Measurements from ENCODE around the gene AK5.

Gene AK5

DNA sequence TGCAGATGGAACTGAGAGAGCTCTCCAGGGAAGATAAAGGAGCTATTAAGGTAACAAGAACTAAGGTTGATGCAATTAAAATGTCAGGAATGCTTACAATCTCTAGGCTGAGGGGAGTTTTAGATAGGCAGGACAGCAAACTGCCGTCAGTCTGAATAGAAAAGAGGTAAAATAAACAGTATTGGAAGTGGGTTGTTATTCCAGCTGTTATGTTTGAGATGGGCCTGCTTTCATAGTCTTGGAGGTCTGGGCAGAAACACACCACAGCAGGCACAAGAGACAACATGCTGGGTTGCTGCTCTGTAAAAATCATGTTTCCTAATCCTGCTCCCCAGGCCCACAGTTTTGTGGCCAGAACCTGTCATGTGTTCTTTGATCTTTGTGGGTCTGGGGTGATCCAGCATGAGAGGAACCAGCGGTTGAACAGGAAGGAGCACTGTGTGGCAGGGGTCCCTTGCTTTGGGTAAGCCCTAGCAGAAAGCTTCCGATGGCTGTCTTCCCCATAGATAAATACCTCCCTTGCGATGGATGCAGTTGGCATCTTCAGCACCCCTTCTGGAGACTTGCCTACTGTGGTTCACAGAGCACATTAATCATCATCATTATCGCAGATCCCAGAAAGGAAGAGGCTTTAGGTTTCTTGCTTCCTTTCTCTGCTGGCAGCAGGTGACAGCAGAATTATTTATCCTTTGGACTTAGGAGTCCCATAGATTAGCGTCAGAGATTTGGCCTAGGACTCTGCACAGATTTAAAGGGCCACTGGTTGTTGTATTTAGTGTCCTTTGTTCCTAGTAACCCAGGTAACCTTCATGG lies 97.1 kb downstream of the AK5 start:
- CTCF ChIA-PET = no interaction called here
- POLR2A ChIA-PET = no interaction called here
- TF ChIP-seq, protein P1, sequence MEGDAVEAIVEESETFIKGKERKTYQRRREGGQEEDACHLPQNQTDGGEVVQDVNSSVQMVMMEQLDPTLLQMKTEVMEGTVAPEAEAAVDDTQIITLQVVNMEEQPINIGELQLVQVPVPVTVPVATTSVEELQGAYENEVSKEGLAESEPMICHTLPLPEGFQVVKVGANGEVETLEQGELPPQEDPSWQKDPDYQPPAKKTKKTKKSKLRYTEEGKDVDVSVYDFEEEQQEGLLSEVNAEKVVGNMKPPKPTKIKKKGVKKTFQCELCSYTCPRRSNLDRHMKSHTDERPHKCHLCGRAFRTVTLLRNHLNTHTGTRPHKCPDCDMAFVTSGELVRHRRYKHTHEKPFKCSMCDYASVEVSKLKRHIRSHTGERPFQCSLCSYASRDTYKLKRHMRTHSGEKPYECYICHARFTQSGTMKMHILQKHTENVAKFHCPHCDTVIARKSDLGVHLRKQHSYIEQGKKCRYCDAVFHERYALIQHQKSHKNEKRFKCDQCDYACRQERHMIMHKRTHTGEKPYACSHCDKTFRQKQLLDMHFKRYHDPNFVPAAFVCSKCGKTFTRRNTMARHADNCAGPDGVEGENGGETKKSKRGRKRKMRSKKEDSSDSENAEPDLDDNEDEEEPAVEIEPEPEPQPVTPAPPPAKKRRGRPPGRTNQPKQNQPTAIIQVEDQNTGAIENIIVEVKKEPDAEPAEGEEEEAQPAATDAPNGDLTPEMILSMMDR (IDR thresholded peaks at IDR 0.05; ENCODE audit: insufficient read depth, low read length, missing control alignments) = no peak
- no peak for DNase-seq (ENCODE audit: low read depth, low spot score)
- H3K4me3 ChIP-seq (ENCODE audit: low read depth, low read length) = no peak overlapping the region

DNA sequence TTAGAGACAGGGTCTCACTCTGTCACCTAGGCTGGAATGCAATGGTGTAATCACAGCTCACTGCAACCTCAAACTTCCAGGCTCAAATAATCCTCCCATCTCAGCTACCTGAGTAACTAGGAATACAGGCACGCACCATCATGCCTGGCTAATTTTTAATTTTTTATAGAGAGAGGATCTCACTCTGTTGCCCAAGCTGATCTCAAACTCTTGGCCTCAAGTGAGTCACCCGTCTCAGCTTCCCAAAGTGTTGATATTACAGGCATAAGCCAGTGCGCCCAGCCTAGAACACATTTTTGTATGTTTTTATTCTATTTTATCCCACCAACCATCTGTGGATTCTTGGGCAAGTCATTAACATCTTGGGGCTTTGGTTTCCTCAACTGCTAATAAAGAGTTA lies 100.5 kb downstream of the AK5 start:
- TF ChIP-seq, protein P1 (IDR thresholded peaks at IDR 0.05; ENCODE audit: insufficient read depth, low read length, missing control alignments) = no peak
- ChIA-PET CTCF (interaction anchor here (1.2 kb wide), 1 partner anchor 33 kb away, joined by 3 read pairs; no protein-coding TSS in a partner anchor), POLR2A (no interaction called here)
- DNase-seq (ENCODE audit: low read depth, low spot score) = no peak
- H3K4me3 ChIP-seq (ENCODE audit: low read depth, low read length) = no peak overlapping the region

DNA sequence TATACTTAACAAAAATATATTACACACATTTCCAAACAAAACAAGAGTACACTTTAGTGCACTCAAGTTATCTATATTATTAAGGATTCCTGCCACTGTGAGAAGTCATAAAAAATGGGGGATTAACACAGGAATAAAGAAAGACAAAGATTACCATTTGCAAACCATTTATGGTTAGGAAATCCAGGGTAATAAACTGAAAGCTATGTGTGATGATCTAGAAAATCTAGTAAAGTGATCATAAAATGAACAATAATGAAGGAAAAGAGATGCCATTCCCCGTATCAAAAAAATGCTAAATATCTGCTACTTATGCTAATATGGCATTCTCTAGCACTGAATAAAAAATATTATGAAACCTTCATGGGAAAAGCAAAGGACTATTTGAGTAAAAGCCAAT lies 101.4 kb downstream of the AK5 start:
- CTCF ChIA-PET = interaction anchor here (1.2 kb wide), 1 partner anchor 32 kb away, joined by 3 read pairs; no protein-coding TSS in a partner anchor
- POLR2A ChIA-PET = no interaction called here
- TF ChIP-seq, protein P1 (IDR thresholded peaks at IDR 0.05; ENCODE audit: insufficient read depth, low read length, missing control alignments) = no peak
- DNase-seq (ENCODE audit: low read depth, low spot score) = no peak
- H3K4me3 ChIP-seq (ENCODE audit: low read depth, low read length) = no peak overlapping the region

DNA sequence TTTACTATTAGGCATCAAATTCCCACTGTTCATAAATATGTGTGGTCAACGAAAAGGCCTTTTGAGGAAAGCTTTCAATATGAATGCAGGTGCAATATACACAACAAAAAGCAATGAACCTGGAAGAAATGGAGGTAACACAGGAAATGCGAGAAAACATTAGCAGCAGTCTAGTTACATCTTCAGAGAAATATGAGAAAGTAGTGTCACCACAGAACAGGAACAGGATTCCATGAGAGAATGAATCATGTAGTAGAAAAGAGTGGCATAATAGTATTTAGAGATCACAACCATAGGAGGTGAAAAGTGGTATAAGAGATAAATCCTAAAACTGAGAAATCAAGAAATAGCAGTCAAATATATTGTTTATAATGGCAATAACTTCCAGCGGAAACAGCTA lies 103.7 kb downstream of the AK5 start:
- ChIA-PET POLR2A (no interaction called here), CTCF (no interaction called here)
- DNase-seq (ENCODE audit: low read depth, low spot score) = no peak
- TF ChIP-seq, protein P1 (IDR thresholded peaks at IDR 0.05; ENCODE audit: insufficient read depth, low read length, missing control alignments) = no peak
- H3K4me3 ChIP-seq (ENCODE audit: low read depth, low read length) = no peak overlapping the region

DNA sequence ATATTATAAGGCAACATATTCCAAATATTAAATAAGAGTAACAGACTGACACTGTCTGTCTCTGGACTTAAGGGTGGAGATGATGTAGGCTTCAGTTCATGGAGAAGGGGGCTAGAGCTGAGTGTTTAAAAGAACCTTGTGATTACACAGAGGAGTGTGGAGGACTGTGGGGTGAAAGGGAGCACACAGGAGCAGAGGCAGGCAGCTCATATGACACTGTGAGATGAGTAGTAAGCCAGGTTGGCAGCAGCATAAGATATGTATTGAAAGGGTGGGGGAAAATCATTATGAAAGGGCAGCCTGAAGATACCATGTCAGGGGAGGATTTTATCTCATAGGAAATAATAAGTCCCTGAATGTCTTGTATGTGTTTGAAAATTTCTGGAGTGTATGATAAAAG lies 104.5 kb downstream of the AK5 start:
- DNase-seq (ENCODE audit: low read depth, low spot score) = no peak
- TF ChIP-seq, protein P1 (IDR thresholded peaks at IDR 0.05; ENCODE audit: insufficient read depth, low read length, missing control alignments) = no peak
- H3K4me3 ChIP-seq (ENCODE audit: low read depth, low read length) = no peak overlapping the region
- ChIA-PET CTCF (no interaction called here), POLR2A (no interaction called here)

DNA sequence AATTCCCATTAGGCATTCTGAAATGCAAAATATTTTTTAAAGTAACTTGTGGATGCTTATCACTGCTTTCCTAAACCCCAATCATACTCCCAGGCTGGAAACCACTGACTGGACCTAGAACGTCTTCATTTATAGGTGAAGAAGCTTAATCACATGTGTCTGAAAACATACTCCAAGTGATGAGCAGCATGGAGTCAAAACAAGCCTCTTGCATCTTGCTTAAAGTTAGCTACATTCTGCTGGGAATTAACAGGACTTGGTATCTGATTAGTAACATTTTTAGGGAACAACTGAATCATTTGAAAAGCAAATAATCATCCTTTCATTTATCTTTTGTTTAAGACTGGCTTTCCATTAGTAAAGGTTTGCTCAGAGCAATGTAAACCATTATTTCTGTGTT lies 105.7 kb downstream of the AK5 start:
- POLR2A ChIA-PET = no interaction called here
- TF ChIP-seq, protein P1 (IDR thresholded peaks at IDR 0.05; ENCODE audit: insufficient read depth, low read length, missing control alignments) = no peak
- DNase-seq (ENCODE audit: low read depth, low spot score) = no peak
- CTCF ChIA-PET = interaction anchor here (1.4 kb wide), 1 partner anchor 145 kb away, joined by 3 read pairs; no protein-coding TSS in a partner anchor
- H3K4me3 ChIP-seq (ENCODE audit: low read depth, low read length) = no peak overlapping the region
